GM10266 (cell line): ENCODE measurements around the gene SLC2A5.
A peak's percentile ranks its signal among the peaks of the same experiment; 100 is the strongest.

Experiments used
- DNase-seq: peaks from one replicate; pipeline ENCODE4 v3.0.0; 2012; ENCODE audit errors: extremely low spot score
- CTCF ChIP-seq: IDR thresholded peaks from 2 replicates; pipeline ENCODE4 v1.5.1; 2012; ENCODE audit warnings: mild to moderate bottlenecking, low read depth; ENCODE audit not compliant: control insufficient read depth, insufficient read depth; ENCODE audit errors: missing control alignments

The SLC2A5 gene

GRCh38 chr1:9110669-9111356, 41.4 kb upstream of the SLC2A5 start:
- peak; percentile 76 for DNase-seq
- TF ChIP-seq CTCF: peak; percentile 94

GRCh38 chr1:9108056-9108665, 38.7 kb upstream of the SLC2A5 start:
- DNase-seq: no peak

GRCh38 chr1:9107136-9107535, 37.7 kb upstream of the SLC2A5 start:
- no peak for TF ChIP-seq CTCF
- DNase-seq: no peak

More at GRCh38 chr1:9108056-9108665, 38.7 kb upstream of the SLC2A5 start:
- no peak for TF ChIP-seq CTCF

- no peak for DNase-seq
- no peak for TF ChIP-seq CTCF
These were observed 36.9 kb upstream of the SLC2A5 start for GRCh38 chr1:9106286-9106685.

GRCh38 chr1:9105336-9105867, 36.0 kb upstream of the SLC2A5 start:
- no peak for DNase-seq
- TF ChIP-seq CTCF: no peak

GRCh38 chr1:9101510-9102146, 32.2 kb upstream of the SLC2A5 start:
- DNase-seq: peak; percentile 77
- TF ChIP-seq CTCF: peak; percentile 91
